ACC112 (cell line): ENCODE data around the gene MEX3D.

Experiments used
- H2AFZ ChIP-seq: fragments of 200-600 bp; sonication (generic); one replicate; pipeline ENCODE4 v1.6.0; 2017; ENCODE audit warnings: antibody characterized with exemption, low read length; ENCODE audit not compliant: unreplicated experiment
- H3K27ac ChIP-seq: fragments of 200-600 bp; sonication (generic); 2 replicates; pipeline ENCODE4 v1.5.1; 2014; ENCODE audit warnings: low read depth, mild to moderate bottlenecking, antibody characterized with exemption, low read length, moderate library complexity
- H3K27me3 ChIP-seq: fragments of 200-600 bp; sonication (generic); 2 replicates; pipeline ENCODE4 v1.6.1; 2014; ENCODE audit warnings: mild to moderate bottlenecking, antibody characterized with exemption, low read length, moderate library complexity, mixed read lengths; ENCODE audit not compliant: insufficient read depth
- H3K36me3 ChIP-seq: fragments of 200-600 bp; sonication (generic); 2 replicates; pipeline ENCODE4 v1.6.1; 2016; ENCODE audit warnings: mild to moderate bottlenecking, antibody characterized with exemption, low read length, moderate library complexity, mixed read lengths; ENCODE audit not compliant: insufficient read depth
- H3K4me1 ChIP-seq: fragments of 200-600 bp; sonication (generic); one replicate; pipeline ENCODE4 v1.6.1; 2016; ENCODE audit warnings: low read length, mixed read lengths; ENCODE audit not compliant: insufficient read depth, unreplicated experiment, control insufficient read depth
- H3K4me3 ChIP-seq: fragments of 200-600 bp; sonication (generic); 2 replicates; pipeline ENCODE4 v1.5.1; 2014; ENCODE audit warnings: mild to moderate bottlenecking, low read depth, low read length
- H3K79me2 ChIP-seq: fragments of 200-600 bp; sonication (generic); one replicate; pipeline ENCODE4 v1.6.0; 2016; ENCODE audit warnings: low read length; ENCODE audit not compliant: control insufficient read depth, unreplicated experiment, insufficient read depth

MEX3D gene

DNA sequence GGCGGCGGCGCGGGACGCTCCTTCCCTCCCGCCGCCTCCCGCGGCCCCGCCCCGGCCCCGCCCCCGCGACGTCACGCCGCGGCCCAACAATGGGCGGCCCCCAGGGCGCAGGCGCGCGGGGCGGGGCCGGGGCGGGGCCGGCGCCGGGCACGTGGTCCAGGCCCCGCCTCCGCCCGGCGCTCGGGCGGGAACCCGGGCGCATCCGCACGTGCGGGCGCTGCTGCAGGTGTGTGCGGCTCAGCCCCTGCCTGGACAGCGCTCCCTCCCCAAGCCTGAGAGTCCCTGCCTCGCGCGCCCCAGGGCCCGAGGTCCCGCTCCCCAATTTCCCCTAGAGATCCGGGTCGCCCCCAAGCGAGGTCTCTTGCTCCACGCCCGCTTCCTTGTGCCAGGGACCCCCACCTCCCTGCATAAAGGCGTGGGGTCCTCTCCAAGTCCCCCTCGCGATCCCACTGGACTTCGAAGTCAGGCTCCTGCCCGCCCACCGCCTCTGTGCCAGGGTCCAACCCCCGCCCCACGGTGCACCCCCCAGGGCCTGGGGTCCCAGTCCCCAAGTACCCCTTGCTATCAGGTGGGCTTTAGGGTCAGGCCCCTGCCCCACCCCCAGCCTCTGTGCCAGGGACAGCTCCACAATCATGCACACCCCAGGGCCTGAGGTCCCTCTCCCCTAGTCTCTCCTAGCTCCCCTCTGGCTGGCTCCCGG, at the start of gene MEX3D:
Gene MEX3D (minus strand): TSS at position 6 of the 700 bp plus-strand sequence. CDS start 267 bp downstream, outside the sequence.
- peaks cover 11% of the 10 kb centered on the region for H3K79me2 ChIP-seq
- no peak within 1 kb of the TSS for H2AFZ ChIP-seq
- no peaks in the 10 kb centered on the region for H3K27me3 ChIP-seq
- H3K4me1 ChIP-seq, result peaks cover 8% of the 10 kb centered on the region
- H3K4me3 ChIP-seq, result peak within 1 kb of the TSS; percentile 89
- H3K36me3 ChIP-seq, result no peaks in the 10 kb centered on the region
- no peak within 1 kb of the TSS for H3K27ac ChIP-seq

DNA sequence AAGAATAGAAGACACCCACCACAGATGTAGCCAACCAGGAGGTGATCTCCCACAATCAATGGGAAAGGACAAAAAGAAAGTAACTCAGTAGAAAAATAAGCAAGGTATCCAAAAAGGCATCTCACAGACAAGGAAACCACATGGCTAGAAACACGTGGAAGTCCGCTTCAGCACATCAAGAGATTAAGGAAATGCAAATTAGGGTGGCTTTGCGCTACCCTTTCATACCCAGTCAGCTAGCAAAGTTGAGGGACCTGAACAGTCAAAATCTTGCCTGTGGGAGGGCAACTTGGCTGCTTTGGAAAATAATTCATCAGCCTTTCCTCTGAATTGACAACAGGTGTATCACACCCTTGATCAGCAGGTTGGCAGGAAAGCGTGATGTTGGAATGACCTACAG, 48.8 kb upstream of the MEX3D start:
- no peaks in the 10 kb centered on the region for H3K4me1 ChIP-seq
- H3K36me3 ChIP-seq, result peaks cover 8% of the 10 kb centered on the region; the same call in 1 of the 2 replicates

DNA sequence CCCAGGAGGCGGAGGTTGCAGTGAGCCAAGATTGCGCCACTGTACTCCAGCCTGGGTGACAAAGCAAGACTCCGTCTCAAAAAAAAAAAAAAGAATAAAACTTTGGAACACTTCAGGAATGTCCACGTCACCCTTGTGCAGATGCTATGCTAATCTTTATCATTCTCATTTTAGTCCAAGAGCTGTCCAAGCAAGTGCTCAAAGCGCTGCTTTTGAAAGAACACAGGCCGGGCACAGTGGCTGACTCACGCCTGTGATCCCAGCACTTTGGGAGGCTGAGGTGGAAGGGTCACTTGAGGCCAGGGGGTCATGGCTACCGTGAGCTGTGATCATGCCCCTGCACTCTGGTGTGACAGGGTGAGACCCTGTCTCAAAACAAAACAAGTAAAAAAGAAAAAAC, 48.3 kb upstream of the MEX3D start:
- Histone ChIP-seq H3K79me2 (no peaks in the 10 kb centered on the region), H2AFZ (no peak overlapping the region), H3K4me1 (no peaks in the 10 kb centered on the region), H3K4me3 (no peak overlapping the region), H3K27ac (no peak overlapping the region), H3K27me3 (no peaks in the 10 kb centered on the region), H3K36me3 (peaks cover 8% of the 10 kb centered on the region; the same call in 1 of the 2 replicates)

More for the DNA sequence above, 48.8 kb upstream of the MEX3D start:
- Histone ChIP-seq H3K79me2 (no peaks in the 10 kb centered on the region), H3K27me3 (no peaks in the 10 kb centered on the region), H2AFZ (no peak overlapping the region), H3K4me3 (no peak overlapping the region), H3K27ac (no peak overlapping the region)

DNA sequence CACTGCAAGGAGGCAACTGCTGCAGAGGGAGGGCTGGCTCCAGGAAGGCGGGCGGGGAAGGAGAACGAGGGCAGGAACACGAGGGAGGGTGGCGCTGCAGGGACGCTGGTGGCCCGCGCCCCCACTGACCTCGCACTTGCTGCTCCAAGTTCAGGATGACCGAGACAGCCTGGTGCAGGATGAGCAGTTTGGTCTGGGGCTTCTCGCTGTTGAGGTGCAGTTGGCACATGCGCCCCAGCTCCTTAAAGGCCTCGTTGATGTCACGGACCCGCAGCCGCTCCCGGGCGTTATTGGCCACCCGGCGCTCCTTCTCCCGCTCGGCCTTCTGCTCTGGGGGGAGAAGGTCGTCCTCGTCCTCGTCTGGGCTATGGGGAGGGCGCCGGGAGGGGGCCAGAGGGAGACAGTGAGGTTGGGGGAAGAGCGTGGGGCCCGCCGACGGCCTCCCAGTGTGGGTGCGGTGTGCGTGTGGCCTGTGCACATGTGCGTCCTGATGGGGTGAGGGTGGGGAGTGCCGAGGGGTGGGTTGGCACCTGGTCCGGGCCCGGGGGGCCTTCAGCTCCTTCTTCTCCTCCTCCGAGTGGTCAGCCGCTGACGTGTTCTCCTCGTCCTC, 47.1 kb upstream of the MEX3D start:
- Histone ChIP-seq H3K27me3 (no peaks in the 10 kb centered on the region), H2AFZ (no peak overlapping the region), H3K27ac (no peak overlapping the region), H3K36me3 (peaks cover 8% of the 10 kb centered on the region; the same call in 1 of the 2 replicates), H3K79me2 (no peaks in the 10 kb centered on the region), H3K4me3 (no peak overlapping the region), H3K4me1 (no peaks in the 10 kb centered on the region)

DNA sequence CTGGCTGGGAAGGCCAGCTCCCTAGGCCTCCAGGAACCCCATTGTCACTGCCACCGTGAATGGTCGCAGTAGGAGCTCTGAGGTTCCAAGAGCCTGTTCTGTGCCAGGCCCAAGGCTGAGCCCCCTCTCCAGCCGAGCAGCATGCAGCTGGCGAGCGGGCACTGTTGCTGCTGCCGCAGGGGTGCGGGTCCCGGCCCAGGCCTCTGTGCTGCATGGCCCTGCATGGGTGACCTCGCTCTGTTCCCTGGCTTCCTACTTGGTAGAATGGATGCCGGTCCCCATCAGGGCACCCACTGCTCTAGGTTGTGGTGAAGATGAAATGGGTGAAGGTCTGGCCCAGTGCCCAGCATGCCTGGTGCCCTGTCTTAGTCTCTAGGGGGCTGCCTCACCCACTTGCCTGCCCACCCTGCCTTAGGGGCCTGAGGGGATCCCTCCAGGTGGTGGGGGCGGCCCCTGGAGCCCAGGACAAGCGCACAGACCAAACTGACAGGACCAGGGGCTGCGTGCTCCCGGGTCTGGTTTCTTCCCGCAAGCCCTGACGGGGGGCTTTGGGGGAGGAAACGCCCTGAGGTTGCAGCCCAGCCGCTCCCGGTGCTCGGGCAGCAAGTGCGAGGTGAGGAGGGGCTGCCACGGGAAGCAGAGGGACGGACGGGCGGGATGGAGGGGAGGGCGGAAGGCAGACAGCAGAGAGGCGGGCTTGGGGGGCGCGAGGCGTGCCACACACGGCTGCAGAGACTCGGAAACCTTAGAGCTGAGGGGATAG, 45.9 kb upstream of the MEX3D start:
- H3K36me3 ChIP-seq, result peaks cover 8% of the 10 kb centered on the region; the same call in 1 of the 2 replicates
- no peak overlapping the region for H3K4me3 ChIP-seq
- H3K4me1 ChIP-seq, result no peaks in the 10 kb centered on the region
- H2AFZ ChIP-seq, result no peak overlapping the region
- H3K27ac ChIP-seq, result no peak overlapping the region
- no peaks in the 10 kb centered on the region for H3K79me2 ChIP-seq
- H3K27me3 ChIP-seq, result no peaks in the 10 kb centered on the region

DNA sequence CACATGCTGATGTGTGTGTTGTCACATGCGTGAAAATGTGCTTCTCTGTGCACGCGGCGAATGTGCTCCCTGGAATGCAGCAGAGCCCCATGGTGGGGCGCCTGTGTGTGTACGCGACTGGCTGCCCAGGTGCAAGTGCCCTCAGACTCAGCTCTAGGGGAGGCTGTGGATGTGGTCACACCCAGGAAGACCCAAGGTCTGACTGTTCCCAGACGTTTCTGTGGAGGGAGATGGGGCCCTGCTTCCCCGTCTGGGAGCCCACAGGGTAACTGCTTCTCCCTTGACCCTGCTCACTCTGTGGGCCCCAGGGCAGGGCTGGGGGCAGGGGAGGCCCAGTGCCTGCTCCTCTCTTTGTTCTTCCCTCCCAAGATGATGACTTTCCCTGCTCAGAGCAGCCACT, 45.0 kb upstream of the MEX3D start:
- peaks cover 8% of the 10 kb centered on the region; the same call in 1 of the 2 replicates for H3K36me3 ChIP-seq
- H3K27ac ChIP-seq, result no peak overlapping the region
- no peaks in the 10 kb centered on the region for H3K27me3 ChIP-seq
- no peaks in the 10 kb centered on the region for H3K4me1 ChIP-seq
- no peak overlapping the region for H2AFZ ChIP-seq
- no peaks in the 10 kb centered on the region for H3K79me2 ChIP-seq
- H3K4me3 ChIP-seq, result no peak overlapping the region

DNA sequence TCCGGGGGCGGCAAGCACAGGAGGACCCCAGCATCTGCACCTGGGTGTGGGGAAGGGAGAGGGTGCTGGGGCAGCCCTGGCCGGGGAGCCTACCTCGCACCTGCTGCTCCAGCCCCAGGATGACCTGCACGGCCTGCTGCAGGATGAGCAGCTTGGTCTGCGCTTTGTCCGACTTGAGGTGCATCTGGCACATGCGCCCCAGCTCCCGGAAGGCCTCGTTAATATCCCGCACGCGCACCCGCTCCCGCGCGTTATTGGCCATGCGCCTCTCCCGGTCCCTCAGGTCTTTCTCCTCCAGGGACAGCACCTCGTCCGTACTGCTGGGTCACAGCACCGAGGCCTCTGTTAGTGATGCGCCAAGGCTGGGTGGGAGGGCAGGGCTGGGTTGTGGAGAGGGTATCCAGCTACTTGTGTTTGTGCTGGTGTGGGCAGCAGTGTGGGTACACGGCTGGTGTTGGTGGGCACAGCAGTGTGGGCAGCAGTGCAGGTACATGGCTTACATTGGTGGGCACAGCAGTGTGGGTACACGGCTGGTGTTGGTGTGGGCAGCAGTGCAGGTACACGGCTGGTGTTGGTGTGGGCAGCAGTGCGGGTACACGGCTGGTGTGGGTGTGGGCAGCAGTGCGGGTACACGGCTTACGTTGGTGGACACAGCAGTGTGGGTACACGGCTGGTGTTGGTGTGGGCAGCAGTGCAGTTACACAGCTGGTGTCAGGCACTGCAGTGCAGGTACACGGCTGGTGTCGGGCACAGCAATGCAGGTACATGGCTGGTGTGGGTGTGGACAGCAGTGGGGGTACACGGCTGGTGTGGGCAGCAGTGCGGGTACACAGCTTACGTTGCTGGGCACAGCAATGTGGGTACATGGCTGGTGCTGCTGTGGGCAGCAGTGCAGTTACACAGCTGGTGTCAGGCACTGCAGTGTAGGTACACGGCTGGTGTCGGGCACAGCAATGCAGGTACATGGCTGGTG, 44.3 kb upstream of the MEX3D start:
- Histone ChIP-seq H3K4me1 (no peaks in the 10 kb centered on the region), H3K27me3 (no peaks in the 10 kb centered on the region), H3K27ac (no peak overlapping the region), H3K4me3 (no peak overlapping the region), H3K36me3 (peaks cover 8% of the 10 kb centered on the region; the same call in 1 of the 2 replicates), H2AFZ (no peak overlapping the region), H3K79me2 (no peaks in the 10 kb centered on the region)

DNA sequence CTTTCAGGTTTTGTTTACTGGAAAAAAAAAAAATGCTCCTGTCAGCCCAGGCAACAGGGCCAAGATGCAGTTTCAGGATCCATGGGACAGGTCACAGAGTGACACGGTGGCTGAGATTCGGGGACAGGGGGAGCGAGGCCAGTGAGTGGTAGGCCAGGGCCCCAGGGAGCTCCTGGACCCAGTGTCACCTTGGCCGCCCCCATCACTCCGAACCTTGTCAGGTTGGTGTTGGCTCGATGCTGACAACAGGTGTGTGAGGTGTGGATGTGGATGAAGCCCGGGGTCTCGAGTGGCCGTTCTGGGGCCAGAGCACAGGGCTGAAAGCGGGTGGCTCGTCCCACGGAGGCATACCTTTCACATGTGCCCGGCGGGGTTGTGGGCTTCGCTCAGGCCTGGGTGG, 43.2 kb upstream of the MEX3D start:
- H3K4me1 ChIP-seq, result no peaks in the 10 kb centered on the region
- H3K27me3 ChIP-seq, result no peaks in the 10 kb centered on the region
- H3K4me3 ChIP-seq, result no peak overlapping the region
- no peaks in the 10 kb centered on the region for H3K79me2 ChIP-seq
- H3K27ac ChIP-seq, result no peak overlapping the region
- H2AFZ ChIP-seq, result no peak overlapping the region
- H3K36me3 ChIP-seq, result peaks cover 8% of the 10 kb centered on the region; the same call in 1 of the 2 replicates

DNA sequence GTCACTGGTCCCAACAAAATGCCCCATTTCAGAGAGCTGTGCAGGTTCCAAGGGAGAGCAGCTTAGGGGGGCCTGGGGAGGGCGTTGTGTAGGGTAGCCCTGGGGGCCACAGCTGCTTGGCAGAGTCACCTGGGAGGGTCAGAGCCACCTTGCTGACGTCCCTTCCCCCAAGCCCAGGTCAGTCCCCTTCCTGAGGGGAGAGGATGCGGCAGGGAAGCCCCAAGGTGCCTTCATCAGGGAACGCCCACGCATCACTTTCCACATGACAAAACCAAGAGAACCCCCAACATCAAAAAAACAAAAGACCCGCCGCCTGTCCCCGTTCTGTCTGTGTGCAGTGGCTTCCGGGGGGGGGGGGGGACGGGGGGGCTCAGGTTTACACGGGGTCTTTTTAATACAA, 42.5 kb upstream of the MEX3D start:
- peaks cover 4% of the 10 kb centered on the region; the same call in 1 of the 2 replicates for H3K36me3 ChIP-seq
- no peak overlapping the region for H3K27ac ChIP-seq
- no peaks in the 10 kb centered on the region for H3K27me3 ChIP-seq
- no peaks in the 10 kb centered on the region for H3K79me2 ChIP-seq
- H3K4me3 ChIP-seq, result no peak overlapping the region
- H2AFZ ChIP-seq, result no peak overlapping the region
- no peaks in the 10 kb centered on the region for H3K4me1 ChIP-seq
